HG03039 (cell line): ENCODE data around the gene LTBP1.

Source experiments
- ATAC-seq: cut with Tn5 transposase; IDR thresholded peaks from one replicate; pipeline ENCODE4 v1.9.1; 2021; ENCODE audit warnings: mild to moderate bottlenecking, moderate library complexity; ENCODE audit not compliant: unreplicated experiment

LTBP1 gene

DNA sequence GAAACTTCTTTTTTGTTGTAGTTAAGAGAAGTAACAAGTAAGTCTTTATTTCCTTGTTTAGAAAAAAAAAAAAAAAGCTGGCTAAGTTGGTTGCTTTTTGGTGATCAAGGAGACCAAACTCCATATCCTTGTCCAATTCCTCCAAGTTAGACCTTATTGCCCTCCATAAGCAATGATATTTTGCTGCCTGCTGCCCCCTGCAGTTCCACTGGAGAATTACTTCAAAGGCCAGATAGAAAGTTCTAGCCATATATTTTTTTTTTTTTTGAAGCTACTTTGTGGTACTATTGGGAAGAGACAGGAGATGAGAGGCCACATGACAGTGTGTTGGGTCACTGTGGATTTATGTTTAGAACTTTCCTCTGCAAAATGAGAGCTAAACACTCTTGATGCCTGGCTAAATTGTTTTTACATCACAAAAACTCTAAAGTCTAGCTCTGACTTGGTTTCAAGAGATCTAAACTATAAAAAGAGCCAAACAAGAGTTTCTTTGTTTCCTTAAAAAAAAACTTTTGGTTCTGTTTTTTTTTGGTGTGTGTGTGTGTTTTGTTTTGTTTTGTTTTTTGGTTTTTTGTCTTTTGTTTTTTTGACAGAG, 449.0 kb downstream of the LTBP1 start:
- ATAC-seq: no peak

DNA sequence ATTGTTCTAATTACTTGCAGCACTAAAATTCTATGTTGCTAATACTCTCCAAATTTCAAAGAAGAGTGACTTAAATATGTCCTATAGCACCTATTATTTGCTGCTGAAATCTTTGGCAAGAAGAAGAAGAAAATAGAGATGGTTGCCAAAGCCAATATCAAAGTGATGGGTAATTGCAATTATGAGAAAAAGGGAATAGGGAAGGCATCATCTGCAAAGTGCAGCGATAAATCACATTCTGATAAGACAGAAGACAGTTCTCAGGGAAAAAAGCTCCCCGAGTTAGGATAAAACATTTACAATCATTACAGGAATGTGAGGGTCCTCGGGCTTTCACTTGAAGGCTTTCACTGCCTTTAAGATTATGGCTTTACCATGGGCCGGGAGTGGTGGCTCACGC, 457.6 kb downstream of the LTBP1 start:
- no peak for ATAC-seq

DNA sequence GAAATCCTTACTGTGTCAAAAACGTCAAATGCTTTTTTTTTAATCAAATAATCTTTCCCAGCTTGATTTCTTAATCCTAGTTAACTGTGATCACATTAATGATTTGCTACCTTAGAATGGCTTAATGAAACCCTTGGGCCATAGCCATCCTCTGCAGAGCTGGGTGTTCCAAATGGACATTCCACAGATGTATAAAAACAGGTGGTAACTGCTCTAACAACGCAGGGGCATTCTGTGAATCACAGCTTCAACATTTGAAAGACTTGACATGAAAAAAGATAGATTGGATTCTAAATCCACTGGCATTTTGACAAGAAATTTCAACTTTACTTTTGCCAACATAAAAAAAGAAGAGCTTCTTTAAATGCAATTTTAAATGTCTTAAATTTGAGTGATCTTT, 459.9 kb downstream of the LTBP1 start:
- no peak for ATAC-seq

DNA sequence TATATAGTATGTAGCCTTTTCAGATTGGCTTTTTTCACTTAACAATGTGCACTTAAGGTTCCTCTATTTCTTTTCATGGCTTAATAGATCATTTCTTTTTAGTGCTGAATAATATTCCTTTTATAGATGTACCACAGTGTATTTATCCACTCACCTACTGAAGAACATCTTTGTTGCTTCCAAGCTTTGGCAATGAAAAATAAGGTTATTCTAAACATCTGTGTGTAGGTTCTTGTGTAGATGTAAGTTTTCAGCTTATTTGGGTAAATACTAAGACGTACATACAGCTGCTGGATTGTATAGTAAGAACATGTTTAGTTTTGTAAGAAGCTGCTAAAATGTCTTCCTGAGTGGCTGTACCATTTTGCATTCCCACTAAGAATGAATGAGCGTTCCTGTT, 461.4 kb downstream of the LTBP1 start:
- ATAC-seq: no peak

DNA sequence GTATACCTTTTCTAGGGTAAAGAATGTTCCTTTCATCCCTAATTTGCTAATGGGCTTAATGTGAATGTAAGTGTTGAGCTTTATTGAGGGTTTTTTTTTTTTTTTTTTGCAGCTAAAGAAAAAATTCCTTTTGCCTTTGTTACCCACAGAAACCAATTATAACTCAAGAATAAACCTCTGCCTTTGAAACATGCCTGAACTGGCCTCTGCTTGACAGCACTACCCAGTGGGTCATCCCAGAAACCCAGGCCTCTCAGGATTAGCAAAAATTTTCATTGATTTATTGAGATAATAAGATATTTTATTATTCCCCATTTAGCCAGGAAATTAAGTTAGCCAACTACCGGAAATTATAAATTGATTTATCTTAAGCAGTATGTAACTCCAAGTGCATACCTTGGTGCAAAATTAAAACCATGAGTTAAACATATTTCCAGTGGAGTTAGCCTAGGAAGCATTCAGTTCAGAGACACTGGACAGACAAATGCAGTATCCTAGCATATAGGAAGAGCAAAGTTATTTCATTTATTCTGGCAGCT, 462.7 kb downstream of the LTBP1 start:
- no peak for ATAC-seq

DNA sequence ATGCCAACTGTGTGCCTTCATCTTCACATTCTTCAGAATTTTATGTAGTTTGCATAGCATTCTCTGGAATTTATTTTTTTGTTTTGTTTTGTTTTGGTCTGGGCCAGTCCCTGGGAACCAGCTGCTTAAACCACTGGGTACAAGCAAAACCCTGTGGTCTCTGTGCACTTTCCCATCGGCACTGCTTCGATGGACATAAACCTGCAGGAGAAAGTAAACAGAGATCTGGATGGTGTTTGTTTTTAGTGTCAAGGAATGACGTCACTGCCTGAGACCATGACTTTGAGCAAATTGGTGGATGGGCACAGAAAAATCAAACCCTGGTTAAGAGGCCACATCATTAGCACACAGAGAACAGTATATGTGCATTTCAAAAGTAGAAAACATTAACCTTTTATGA, 465.0 kb downstream of the LTBP1 start:
- ATAC-seq: no peak

DNA sequence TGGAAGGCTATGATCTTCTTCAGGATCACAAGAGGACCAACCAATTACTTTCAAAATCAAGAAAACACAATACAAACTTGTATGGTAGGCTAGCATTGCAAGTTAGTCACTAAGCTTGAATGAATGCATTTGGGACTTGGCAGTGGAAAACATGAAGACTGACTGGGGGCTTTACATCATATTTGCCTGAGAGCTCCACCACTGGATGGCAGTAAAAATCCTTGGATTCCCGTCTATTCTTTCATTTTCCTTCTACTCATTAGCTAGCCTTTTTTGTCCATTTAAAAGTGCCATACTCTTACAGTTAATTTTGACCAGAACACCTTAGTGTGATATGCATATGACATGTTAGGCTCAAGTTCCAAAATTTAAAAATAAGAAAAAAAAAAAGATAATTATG, 466.2 kb downstream of the LTBP1 start:
- ATAC-seq: no peak

DNA sequence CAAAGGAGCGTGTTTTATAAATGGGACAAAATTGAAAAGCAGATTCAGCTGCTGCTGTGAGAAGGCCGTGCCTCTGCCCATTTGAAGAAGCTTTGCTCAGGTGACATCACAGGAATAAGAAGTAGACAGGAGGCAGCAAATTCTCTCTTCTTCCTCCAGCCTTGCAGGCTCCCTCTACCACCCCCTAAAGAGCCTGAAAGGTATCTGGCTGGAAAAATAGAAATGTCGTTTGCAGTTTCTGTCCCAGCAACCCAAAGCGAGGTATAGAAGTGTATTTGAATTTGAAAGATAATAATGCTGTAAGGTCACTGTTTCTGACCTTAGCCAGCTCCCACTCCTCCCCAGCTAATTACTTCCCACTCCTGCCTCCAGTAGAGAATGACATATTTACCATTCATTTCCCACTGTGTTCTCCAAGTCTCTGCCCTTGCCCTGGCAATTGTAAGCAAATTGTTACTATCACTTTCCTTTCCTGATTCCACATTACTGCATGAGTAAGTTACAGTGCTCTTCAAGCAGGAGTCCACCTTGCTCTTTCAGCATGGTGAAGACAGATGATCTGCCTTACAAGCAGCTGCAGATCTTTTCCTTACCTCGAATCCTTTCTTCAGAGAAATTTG, 472.9 kb downstream of the LTBP1 start:
- ATAC-seq: no peak

DNA sequence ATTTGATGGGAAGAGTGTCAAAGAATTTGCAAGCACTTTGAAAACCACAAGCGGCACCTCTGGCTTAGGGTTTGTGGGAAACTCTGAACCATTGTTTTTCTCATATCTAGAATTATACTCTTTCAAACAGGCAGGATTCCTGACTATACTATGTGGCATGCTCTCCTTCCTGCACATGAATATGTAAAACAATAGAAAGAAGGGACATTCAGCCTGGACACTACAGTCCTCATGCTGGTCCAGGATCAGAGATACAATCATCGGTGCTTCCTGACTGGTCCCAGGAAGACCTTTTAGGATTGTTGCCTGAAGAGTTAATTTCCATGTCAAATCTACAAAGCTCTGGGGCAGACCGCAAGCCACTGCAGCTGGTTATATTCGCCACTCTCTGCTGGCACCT, 474.0 kb downstream of the LTBP1 start:
- no peak for ATAC-seq

DNA sequence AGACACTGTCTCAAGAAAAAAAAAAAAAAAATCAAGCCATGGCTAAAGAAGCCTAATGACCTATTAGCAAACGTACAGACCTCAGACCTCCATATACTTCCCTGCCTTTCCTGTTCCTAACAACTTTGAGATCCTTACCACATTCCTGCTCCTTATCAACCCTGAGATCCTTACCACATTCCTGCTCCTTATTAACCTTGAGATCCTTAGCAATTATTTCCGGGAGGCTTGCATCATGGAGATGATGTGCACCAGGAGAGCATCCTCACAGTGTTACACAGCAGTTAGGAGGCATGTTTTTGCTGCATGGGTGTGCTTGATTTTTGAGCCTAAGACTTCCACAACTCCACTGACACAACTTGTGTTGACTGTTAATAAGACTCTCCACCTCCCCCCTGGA, 475.1 kb downstream of the LTBP1 start:
- no peak for ATAC-seq

DNA sequence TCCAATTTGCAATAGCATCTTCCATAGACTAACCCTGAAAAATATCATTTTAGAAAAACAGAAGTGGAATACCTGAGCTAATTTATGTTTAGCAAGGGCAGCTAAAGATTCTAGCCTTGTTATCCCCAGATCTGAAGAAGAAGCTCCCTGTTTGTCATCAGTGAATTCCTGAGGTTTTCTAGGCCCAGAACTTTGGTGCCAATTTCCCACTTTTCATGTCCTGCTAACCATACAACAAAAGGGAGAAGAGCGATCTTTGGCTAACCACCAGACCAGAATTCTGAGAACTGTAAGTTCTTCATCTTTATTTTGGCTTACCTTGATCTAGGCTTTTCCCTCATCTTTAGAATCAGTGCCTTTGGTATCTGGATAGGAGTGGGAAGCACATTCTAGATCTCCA, 478.4 kb downstream of the LTBP1 start:
- no peak for ATAC-seq

DNA sequence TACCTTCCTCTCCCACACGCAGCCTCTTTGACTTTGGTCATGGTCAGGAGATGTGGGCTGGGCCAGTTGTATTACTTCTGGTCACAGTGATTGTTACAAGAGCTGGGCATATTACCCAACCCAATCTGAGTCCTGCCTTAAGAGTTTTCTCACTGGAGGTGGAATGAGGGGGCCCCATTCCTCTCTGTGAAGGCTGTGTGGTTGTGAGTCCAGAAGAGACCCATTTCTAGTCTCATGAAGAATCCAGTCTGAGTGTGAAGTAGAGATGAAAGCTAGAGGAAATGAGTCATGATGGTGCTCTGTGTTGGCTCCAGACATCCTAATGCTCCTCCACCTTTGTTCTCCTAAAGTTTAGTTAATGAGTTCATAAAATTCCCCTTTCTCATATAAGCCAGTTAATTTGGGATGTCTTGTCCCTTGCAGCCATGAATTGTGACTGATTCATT, 478.9 kb downstream of the LTBP1 start:
- ATAC-seq: no peak

DNA sequence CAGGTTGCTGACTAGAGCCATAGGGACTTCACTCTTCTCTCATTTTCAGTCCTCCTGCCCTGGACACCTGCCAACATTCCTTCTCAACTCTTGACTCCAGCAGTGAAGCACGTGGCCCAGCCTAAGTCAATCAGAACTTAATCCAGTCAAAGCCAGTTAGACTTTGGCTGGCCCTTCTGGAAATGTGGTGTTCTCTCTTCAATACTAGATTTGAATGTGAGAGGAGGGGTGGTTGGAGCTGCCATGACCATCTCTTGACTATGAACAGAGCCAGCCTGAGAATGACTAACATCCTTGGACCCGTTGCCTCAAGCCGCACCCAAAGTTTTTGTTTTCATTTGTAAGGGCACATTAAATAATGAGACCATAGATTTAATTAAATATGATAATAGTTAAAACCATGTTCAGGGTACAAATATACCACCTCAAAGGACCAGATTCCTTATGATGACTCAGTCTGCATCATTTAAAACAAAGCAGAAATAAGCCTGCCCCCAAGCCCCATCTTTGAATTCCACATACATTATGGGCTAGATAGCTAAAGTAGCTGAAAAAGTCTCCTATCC, 480.0 kb downstream of the LTBP1 start:
- ATAC-seq: no peak

DNA sequence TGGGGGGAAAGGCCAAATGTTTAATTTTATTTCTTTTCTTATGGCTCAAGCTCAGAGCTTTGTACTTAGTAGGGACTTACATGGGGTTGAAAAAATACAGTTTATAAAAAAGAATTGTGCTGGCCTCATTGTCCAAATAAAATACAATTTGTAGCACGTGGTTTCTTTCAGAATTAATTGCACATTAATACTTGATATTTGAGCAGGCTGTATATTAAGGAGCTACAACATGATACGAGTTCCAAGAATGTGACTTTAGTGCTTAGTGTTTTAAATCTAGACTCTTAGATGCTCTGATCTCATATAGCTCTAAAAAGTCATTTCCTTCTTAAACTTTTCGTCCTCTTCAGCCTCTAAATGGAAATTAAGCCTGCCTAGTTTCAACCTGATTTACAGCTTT, 483.3 kb downstream of the LTBP1 start:
- ATAC-seq: no peak

DNA sequence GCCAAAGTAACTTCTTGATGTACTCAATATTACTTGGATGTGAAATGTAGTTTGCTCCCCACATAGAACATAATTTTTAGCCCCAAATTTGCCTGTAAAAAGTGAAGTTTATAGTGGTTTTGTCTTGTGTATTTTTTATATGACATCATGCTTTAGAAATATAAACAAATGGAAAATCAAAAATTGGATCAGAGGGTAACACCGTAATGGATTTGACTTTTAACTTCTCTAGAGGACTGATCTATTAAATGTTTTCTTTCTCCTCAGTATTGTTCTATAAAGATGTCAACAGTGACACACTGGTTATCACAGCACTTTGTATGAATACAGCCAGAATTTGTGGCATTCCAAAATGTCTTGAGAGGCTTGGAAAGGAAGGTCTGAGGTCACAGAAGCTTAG, 484.1 kb downstream of the LTBP1 start:
- no peak for ATAC-seq

DNA sequence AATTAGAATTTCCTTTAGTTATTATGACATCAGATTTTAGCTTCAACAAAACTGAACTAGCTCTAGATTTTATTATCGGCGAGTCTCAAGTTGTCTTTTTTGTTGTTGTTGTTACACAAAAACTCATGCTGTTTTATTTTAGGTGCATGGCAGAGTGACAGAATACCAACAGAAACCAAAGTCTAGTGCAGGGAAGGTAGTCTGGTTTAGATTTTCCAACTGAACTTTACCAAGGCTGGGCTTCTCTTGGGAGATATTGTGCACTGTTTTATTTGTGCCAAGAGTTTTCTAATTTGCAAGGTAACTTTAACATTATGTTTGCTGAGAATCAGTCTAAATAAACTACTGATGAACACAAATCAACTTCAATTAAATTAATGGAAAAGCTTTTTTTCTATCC, 486.1 kb downstream of the LTBP1 start:
- ATAC-seq: no peak

DNA sequence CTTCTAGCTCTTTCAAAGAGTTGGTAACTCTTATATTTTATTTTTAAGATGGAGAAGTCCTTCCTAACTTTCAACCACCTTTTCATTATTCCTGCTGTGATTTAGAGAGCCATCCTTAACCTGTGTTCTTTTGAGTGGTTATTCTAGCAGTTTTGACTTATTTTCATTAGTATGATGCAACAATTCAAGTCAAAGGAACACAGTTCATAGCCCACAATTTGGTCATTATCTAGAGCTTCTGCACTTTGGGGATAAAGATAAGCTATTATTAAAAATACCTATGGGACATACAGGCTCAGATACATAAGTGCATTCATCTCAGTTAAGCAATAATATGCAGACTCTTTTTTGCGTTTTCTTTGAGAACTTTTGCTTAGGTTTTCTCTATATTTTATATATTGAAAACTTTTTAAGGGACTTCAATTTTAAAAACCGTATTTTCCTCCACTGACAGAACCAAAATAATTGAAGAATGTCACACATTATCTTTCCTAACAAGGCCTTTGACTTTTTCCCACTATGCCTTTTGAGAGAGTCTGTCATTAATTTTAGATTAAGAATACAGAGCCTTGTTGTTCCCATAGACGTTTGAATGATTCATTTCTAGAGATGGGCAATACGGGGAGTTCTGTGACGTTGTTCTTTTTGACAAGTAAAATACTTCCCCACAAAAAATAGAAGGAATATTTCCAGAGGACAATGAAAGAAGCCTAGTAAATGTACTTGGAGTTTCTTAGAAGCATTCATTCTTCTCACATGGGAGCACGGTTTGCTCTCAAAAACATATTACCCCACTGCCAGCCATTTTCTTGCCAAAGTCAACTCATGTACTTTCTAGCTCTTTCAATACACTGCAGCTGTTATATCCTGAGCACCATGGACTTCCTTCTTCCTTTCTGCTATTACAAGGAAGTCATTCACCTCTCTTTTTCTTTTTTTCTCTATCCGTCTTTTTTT, 486.8 kb downstream of the LTBP1 start:
- no peak for ATAC-seq

DNA sequence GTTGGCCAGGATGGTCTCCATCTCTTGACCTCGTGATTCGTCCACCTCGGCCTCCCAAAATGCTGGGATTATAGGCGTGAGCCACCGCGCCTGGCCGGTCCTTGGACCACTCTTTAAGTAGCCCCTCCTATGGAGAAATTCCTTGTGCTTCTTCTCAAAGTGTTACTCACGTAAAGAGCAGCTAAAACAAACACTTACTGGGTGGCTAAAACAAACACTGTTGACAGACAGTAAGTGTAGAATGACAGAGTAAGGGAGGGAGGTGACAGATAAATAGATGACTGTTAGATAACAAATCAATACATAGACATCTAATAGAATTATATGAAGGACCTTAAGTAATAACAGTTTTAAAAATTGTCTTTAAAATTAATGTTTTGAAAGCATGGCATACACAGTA, 488.8 kb downstream of the LTBP1 start:
- ATAC-seq: no peak

DNA sequence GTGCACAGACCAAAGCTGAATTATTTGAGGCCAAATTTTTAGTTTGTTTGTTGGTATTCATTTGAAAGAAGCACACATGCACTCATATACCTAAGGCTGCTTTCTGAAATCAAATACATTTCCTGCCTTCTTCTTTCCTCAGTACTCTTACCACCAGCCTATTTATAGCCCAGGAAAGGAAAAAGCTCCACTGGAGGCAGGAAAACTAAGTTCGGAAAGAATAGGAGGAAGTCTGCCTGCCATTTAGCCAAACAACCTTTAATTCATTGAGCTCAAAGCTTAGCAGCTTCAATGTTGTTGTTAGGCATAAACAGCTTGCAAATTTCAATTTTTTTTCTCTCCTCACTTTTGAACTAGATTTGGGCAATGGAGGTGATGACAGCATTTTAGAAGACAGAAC, 489.3 kb downstream of the LTBP1 start:
- no peak for ATAC-seq

DNA sequence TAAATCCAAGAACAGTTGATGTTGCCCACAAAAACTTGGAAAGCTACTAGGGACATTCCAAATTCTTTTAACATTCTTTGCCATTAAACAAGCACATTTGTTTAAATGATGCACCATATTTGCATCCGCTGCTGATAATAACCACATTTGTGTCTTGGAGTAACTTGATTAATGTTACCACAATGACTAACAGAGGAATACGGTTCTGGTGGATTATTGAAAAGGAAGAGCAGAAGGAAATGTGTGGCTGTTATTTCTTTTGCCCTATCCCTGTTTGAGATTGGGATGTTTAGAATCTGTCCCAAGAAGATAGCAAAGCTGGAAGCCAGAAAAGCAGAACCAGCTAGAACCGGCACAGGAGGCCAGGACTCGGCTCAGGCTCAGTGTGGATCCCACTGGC, 490.5 kb downstream of the LTBP1 start:
- ATAC-seq: no peak

DNA sequence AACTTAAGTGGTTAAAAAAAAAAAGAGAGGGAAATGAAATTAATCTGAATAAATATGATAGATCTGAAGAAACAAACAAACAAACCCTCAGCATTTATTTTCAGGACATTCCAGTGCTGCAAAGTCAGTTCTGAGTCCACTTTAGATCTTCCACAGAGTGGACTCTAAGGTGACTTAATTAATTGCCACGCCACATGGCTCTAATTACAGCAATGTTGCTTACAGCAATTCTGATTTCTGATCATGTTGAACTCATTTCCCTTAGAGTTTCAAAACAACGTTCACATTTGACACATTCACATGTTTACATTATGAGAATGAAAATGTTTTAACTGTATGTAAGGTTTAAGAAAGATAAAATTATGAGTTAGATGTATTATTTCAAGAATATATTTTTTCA, 491.1 kb downstream of the LTBP1 start:
- no peak for ATAC-seq
